Mesenchymal stem cell (in vitro differentiated cells and primary cell): ENCODE results near the gene SRF.

ENCODE experiments used
- DNase-seq: peaks from one replicate; pipeline ENCODE4 v3.0.0-alpha.2; 2013
- H2AFZ ChIP-seq: one replicate; pipeline ENCODE4 v1.6.1; 2013; ENCODE audit warnings: low read depth, mild to moderate bottlenecking, control low read depth, inconsistent platforms, low read length, moderate library complexity
- H2AK5ac ChIP-seq: 2 replicates; pipeline ENCODE4 v1.6.1; 2013; ENCODE audit warnings: low read length, moderate library complexity, mild to moderate bottlenecking, inconsistent platforms; ENCODE audit not compliant: severe bottlenecking
- H2BK120ac ChIP-seq: one replicate; pipeline ENCODE4 v1.6.1; 2013; ENCODE audit warnings: low read depth, mild to moderate bottlenecking, inconsistent platforms, low read length, moderate library complexity
- H2BK12ac ChIP-seq, 2 experiments: one replicate each; pipeline ENCODE4 v1.6.1; 2013; ENCODE audit warnings: inconsistent platforms in 2 of 2, low read length in 2 of 2, mild to moderate bottlenecking in 2 of 2, moderate library complexity in 2 of 2, control low read depth in 1 of 2
- H2BK15ac ChIP-seq: one replicate; pipeline ENCODE4 v1.6.1; 2013; ENCODE audit warnings: mild to moderate bottlenecking, low read depth, inconsistent platforms; ENCODE audit not compliant: poor library complexity, severe bottlenecking
- H2BK5ac ChIP-seq: 2 replicates; pipeline ENCODE4 v1.6.1; 2013; ENCODE audit warnings: low read depth, mild to moderate bottlenecking, low read length, control low read depth, inconsistent platforms; ENCODE audit not compliant: poor library complexity, severe bottlenecking
- H3K14ac ChIP-seq, 2 experiments: one replicate each; pipeline ENCODE4 v1.6.1; 2013; ENCODE audit warnings: inconsistent platforms in 2 of 2, low read length in 2 of 2, control low read depth in 1 of 2, mild to moderate bottlenecking in 1 of 2, moderate library complexity in 1 of 2
- H3K18ac ChIP-seq, 2 experiments: one replicate each; pipeline ENCODE4 v1.6.1; 2013; ENCODE audit warnings: inconsistent platforms in 2 of 2, low read length in 2 of 2, control low read depth in 1 of 2, low read depth in 1 of 2, mild to moderate bottlenecking in 1 of 2
- H3K23ac ChIP-seq, 2 experiments: one replicate each; pipeline ENCODE4 v1.6.1; 2013; ENCODE audit warnings: inconsistent platforms in 2 of 2, low read length in 2 of 2, mild to moderate bottlenecking in 2 of 2, moderate library complexity in 2 of 2, control low read depth in 1 of 2
- H3K27ac ChIP-seq: 2 replicates; pipeline ENCODE4 v1.5.1; 2013; ENCODE audit warnings: mild to moderate bottlenecking, moderate library complexity, low read length, control low read depth, inconsistent platforms; ENCODE audit not compliant: poor library complexity, severe bottlenecking
- H3K27me3 ChIP-seq, 2 experiments: 2 replicates each; pipeline versions ENCODE4 v1.6.1 to v1.7.0; 2013; ENCODE audit warnings: low read length in 2 of 2, mild to moderate bottlenecking in 2 of 2, moderate library complexity in 2 of 2, control low read depth in 1 of 2, inconsistent platforms in 1 of 2; ENCODE audit not compliant: control insufficient read depth in 1 of 2, insufficient read depth in 1 of 2
- H3K36me3 ChIP-seq, 2 experiments: 2 replicates each; pipeline versions ENCODE4 v1.6.1 to v1.7.0; 2013; ENCODE audit warnings: low read length in 2 of 2, control low read depth in 1 of 2, inconsistent platforms in 1 of 2, low read depth in 1 of 2, mild to moderate bottlenecking in 1 of 2; ENCODE audit not compliant: insufficient read depth in 2 of 2, control insufficient read depth in 1 of 2
- H3K4ac ChIP-seq, 2 experiments: one replicate each; pipeline ENCODE4 v1.6.1; 2013; ENCODE audit warnings: inconsistent platforms in 2 of 2, low read length in 2 of 2, mild to moderate bottlenecking in 2 of 2, moderate library complexity in 2 of 2, control low read depth in 1 of 2, low read depth in 1 of 2
- H3K4me1 ChIP-seq: 2 replicates; pipeline ENCODE4 v1.6.1; 2013; ENCODE audit warnings: low read depth, low read length, control low read depth; ENCODE audit not compliant: control insufficient read depth, insufficient read depth
- H3K4me2 ChIP-seq: 2 replicates; pipeline ENCODE4 v1.6.1; 2013; ENCODE audit warnings: low read length, mild to moderate bottlenecking, inconsistent platforms; ENCODE audit not compliant: poor library complexity, severe bottlenecking
- H3K4me3 ChIP-seq, 2 experiments: 2 replicates each; pipeline versions ENCODE4 v1.5.1 to v1.7.0; 2013; ENCODE audit warnings: low read length in 2 of 2, mild to moderate bottlenecking in 2 of 2, control low read depth in 1 of 2, low read depth in 1 of 2; ENCODE audit not compliant: insufficient read depth in 1 of 2
- H3K79me1 ChIP-seq: replicated peaks from 2 replicates; pipeline ENCODE4 v1.6.1; 2013; ENCODE audit warnings: mild to moderate bottlenecking, control low read depth, low read length, inconsistent platforms; ENCODE audit not compliant: poor library complexity, severe bottlenecking
- H3K9ac ChIP-seq: 2 replicates; pipeline ENCODE4 v1.7.0; 2013; ENCODE audit warnings: mild to moderate bottlenecking, low read length, moderate library complexity
- H3K9me3 ChIP-seq: 2 replicates; pipeline ENCODE4 v1.7.0; 2013; ENCODE audit warnings: mild to moderate bottlenecking, low read length; ENCODE audit not compliant: control insufficient read depth
- H4K8ac ChIP-seq: one replicate; pipeline ENCODE4 v1.6.1; 2013; ENCODE audit warnings: inconsistent platforms, mild to moderate bottlenecking, low read length, moderate library complexity
- H4K91ac ChIP-seq: one replicate; pipeline ENCODE4 v1.6.1; 2013; ENCODE audit warnings: mild to moderate bottlenecking, low read length, inconsistent platforms
- WGBS: methylation state at CpG from one replicate; pipeline ENCODE4 v1.1.7; 2013; ENCODE audit warnings: mixed read lengths; 5-methylcytosine and 5-hydroxymethylcytosine counted together

Gene SRF

DNA sequence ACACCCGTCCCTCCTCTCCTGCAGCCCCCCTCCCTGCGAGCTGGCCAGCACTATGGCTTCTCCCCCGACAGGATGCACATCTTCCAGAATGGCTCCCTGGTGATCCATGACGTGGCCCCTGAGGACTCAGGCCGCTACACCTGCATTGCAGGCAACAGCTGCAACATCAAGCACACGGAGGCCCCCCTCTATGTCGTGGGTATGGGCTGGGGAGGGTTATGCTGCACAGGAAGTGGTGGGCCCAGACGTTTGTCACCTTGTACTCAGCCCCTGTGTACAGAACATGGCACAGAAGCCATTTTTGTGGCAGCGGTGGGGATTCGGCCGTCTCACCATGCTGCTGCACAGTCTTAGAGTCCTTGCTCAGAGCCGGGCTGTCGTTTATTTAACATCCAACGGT, 29.0 kb upstream of the SRF start:
- Histone ChIP-seq H3K36me3 (peaks cover 22 to 70% of the 10 kb centered on the region in 2 experiments), H3K4me2 (no peak overlapping the region), H3K14ac (no peak overlapping the region), H3K9me3 (no peaks in the 10 kb centered on the region), H3K27ac (no peak overlapping the region), H4K8ac (no peak overlapping the region), H2BK12ac (peak overlapping the region in 1 of 2 experiments; percentile 31), H2BK120ac (no peak overlapping the region), H3K79me1 (peaks cover 50% of the 10 kb centered on the region), H3K27me3 (no peaks in the 10 kb centered on the region), H3K18ac (peak overlapping the region in 1 of 2 experiments; percentile 7), H3K4ac (no peak overlapping the region), H3K9ac (no peak overlapping the region), H2AK5ac (no peak overlapping the region), H4K91ac (no peak overlapping the region), H3K23ac (peak overlapping the region in 1 of 2 experiments; percentile 50), H3K4me1 (peaks cover 12% of the 10 kb centered on the region), H3K4me3 (no peak overlapping the region), H2BK5ac (no peak overlapping the region), H2AFZ (no peak overlapping the region), H2BK15ac (no peak overlapping the region)
- 80% methylated on average over 14 of the region's 14 CpGs for WGBS
- no peak for DNase-seq

DNA sequence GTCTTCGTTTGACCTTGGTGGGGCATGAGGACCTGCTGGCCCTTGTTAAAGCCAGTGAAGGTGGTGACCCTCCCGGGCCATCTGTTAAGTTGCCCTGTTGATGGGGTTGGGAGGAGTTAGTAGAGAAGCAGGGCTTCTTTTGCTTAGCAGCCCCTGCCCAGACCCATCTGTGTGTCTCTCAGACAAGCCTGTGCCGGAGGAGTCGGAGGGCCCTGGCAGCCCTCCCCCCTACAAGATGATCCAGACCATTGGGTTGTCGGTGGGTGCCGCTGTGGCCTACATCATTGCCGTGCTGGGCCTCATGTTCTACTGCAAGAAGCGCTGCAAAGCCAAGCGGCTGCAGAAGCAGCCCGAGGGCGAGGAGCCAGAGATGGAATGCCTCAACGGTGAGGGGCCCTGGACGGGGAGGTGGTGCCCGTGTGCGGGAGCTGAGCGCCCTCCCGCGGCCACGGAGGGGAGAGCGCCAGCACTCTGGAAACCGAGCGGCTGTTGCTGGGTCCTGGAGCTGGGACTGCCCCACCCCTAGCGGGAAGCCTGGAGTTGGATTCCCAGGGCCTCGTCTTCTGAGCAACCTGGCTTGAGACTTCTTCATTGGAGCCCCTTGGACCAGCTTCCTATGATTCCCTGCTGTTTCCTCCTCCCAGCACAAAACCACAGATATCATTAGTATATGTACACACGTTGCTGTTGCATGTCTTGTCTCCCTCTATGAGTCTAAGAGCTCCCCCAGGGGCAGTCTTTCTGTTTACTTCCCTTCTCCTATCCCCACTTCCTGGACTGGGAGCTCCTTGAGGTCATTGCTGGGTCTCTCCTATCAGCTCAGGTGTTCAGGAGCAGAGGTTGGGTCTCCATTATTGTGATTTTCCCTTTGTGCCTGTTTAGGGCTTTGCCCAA, 27.6 kb upstream of the SRF start:
- no peak overlapping the region for H3K14ac ChIP-seq
- H2AK5ac ChIP-seq, result peak overlapping the region; percentile 42
- no peak overlapping the region for H4K91ac ChIP-seq
- peak overlapping the region; percentile 6 for H2AFZ ChIP-seq
- peak overlapping the region in 1 of 2 experiments; percentile 41 for H3K4me3 ChIP-seq
- no peak overlapping the region for H2BK120ac ChIP-seq
- H3K18ac ChIP-seq, result peak overlapping the region; percentile 31 to 49
- H3K27ac ChIP-seq, result peak overlapping the region; percentile 42
- H2BK12ac ChIP-seq, result peak overlapping the region in 1 of 2 experiments; percentile 47
- no peak overlapping the region for H3K23ac ChIP-seq
- DNase-seq, result peak; percentile 88
- peaks cover 27 to 77% of the 10 kb centered on the region in 2 experiments for H3K36me3 ChIP-seq
- H3K27me3 ChIP-seq, result no peaks in the 10 kb centered on the region
- peak overlapping the region; percentile 18 for H3K4me2 ChIP-seq
- WGBS, result 8% methylated on average over 25 of the region's 25 CpGs
- H2BK5ac ChIP-seq, result no peak overlapping the region
- peaks cover 12% of the 10 kb centered on the region for H3K4me1 ChIP-seq
- H3K79me1 ChIP-seq, result peaks cover 42% of the 10 kb centered on the region
- H4K8ac ChIP-seq, result peak overlapping the region; percentile 61
- no peaks in the 10 kb centered on the region for H3K9me3 ChIP-seq
- H3K4ac ChIP-seq, result peak overlapping the region in 1 of 2 experiments; percentile 1
- peak overlapping the region; percentile 65 for H3K9ac ChIP-seq
- no peak overlapping the region for H2BK15ac ChIP-seq

DNA sequence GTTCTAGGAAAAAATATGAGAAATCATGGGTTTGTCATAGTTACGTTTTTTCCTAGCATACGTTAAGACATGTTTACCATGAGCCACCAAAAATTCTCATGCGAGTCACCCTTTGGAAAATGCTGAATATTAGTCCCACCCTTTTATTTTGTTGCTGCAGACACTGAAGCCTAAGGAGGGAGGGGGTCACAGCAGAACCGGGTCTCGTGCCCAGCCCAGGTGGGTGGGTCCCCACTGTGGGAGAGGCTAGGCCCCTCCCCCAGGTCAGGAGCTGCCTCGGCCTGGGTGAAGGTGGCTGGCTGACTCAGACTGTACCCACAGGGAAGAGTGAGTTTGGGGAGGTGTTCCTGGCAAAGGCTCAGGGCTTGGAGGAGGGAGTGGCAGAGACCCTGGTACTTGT, 26.2 kb upstream of the SRF start:
- Histone ChIP-seq H3K9ac (no peak overlapping the region), H2AK5ac (no peak overlapping the region), H4K91ac (no peak overlapping the region), H3K27ac (no peak overlapping the region), H2AFZ (no peak overlapping the region), H2BK5ac (no peak overlapping the region), H3K4me1 (peaks cover 14% of the 10 kb centered on the region), H2BK120ac (no peak overlapping the region), H3K4me3 (no peak overlapping the region), H3K27me3 (no peaks in the 10 kb centered on the region), H4K8ac (no peak overlapping the region), H3K18ac (no peak overlapping the region), H3K14ac (no peak overlapping the region), H3K4ac (no peak overlapping the region), H3K36me3 (peaks cover 20 to 66% of the 10 kb centered on the region in 2 experiments), H3K79me1 (peaks cover 35% of the 10 kb centered on the region), H2BK15ac (no peak overlapping the region), H2BK12ac (no peak overlapping the region), H3K9me3 (no peaks in the 10 kb centered on the region), H3K23ac (no peak overlapping the region), H3K4me2 (no peak overlapping the region)
- no peak for DNase-seq
- 82% methylated on average over 6 of the region's 6 CpGs for WGBS

DNA sequence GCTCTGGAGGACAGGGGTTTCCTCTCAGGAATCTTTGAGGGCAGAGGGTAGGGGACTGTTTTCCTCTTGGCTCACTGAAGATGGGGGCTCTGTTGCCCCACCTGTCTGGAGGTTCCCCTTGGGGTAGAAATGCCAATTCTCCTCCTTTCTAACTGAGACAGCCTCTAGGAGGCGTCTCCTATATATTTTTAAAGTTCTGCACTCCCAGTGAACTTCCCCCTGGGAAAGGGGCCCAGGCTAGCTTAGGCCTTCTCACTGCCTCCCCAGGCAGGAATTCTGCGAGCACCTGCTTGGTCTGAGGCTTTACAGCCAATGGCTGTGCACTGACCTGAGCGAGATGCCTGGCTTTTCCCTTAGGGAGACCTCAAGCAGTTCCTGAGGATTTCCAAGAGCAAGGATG, 24.8 kb upstream of the SRF start:
- Histone ChIP-seq H4K91ac (no peak overlapping the region), H2BK12ac (no peak overlapping the region), H3K36me3 (peaks cover 20 to 73% of the 10 kb centered on the region in 2 experiments), H3K9me3 (no peaks in the 10 kb centered on the region), H3K4me2 (no peak overlapping the region), H3K23ac (no peak overlapping the region), H2BK5ac (no peak overlapping the region), H3K4me1 (peaks cover 14% of the 10 kb centered on the region), H2AFZ (no peak overlapping the region), H3K9ac (no peak overlapping the region), H2BK15ac (no peak overlapping the region), H2AK5ac (no peak overlapping the region), H4K8ac (no peak overlapping the region), H3K27ac (no peak overlapping the region), H3K4me3 (no peak overlapping the region), H2BK120ac (no peak overlapping the region), H3K27me3 (no peaks in the 10 kb centered on the region), H3K18ac (no peak overlapping the region), H3K79me1 (peaks cover 37% of the 10 kb centered on the region), H3K14ac (no peak overlapping the region), H3K4ac (no peak overlapping the region)
- 93% methylated on average over 3 of the region's 3 CpGs for whole genome bisulfite sequencing
- no peak for DNase-seq
